ENCODE results near the gene TTC23. TPM values are rescaled to one million over a fixed set of nuclear protein-coding genes. Genes with fewer than 3 reads are reported as not detected.

The TTC23 gene
- total RNA-seq, 1 donor from 2014 or later = 7.8 TPM

DNA sequence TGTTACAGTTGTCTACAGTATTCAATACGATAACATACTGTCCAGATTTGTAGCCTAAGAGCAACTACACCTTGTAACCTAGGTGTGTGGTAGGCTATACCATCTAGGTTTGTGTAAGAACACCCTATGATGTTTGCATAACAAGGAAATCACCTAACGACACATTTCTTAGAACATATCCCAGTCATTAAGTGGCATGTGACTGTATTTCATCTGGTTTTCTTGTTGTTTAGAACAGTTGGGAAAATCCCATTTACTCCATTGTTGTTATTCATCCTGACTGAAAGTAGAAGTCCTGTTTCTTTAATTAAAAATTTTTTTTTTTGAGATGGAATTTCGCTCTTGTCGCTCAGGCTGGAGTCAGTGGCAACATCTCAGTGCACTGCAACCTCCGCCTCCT, 33.2 kb upstream of the TTC23 start:
- Mint-ChIP-seq H3K9me3 (ENCODE audit: unreplicated experiment) (no peaks in the 10 kb centered on the region), H3K4me1 (ENCODE audit: low read depth, unreplicated experiment) (no peaks in the 10 kb centered on the region), H3K27me3 (ENCODE audit: unreplicated experiment) (no peaks in the 10 kb centered on the region), H3K4me3 (ENCODE audit: unreplicated experiment) (no peak overlapping the region), H3K27ac (ENCODE audit: unreplicated experiment) (no peak overlapping the region), H3K36me3 (ENCODE audit: unreplicated experiment) (no peaks in the 10 kb centered on the region)
- DNase-seq = no peak
- TF ChIP-seq, protein P1, sequence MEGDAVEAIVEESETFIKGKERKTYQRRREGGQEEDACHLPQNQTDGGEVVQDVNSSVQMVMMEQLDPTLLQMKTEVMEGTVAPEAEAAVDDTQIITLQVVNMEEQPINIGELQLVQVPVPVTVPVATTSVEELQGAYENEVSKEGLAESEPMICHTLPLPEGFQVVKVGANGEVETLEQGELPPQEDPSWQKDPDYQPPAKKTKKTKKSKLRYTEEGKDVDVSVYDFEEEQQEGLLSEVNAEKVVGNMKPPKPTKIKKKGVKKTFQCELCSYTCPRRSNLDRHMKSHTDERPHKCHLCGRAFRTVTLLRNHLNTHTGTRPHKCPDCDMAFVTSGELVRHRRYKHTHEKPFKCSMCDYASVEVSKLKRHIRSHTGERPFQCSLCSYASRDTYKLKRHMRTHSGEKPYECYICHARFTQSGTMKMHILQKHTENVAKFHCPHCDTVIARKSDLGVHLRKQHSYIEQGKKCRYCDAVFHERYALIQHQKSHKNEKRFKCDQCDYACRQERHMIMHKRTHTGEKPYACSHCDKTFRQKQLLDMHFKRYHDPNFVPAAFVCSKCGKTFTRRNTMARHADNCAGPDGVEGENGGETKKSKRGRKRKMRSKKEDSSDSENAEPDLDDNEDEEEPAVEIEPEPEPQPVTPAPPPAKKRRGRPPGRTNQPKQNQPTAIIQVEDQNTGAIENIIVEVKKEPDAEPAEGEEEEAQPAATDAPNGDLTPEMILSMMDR (IDR thresholded peaks at IDR 0.05; ENCODE audit: partially characterized antibody, unreplicated experiment) = no peak

- Mint-ChIP-seq H3K4me3 (ENCODE audit: unreplicated experiment) (no peak overlapping the region), H3K27me3 (ENCODE audit: unreplicated experiment) (no peaks in the 10 kb centered on the region), H3K27ac (ENCODE audit: unreplicated experiment) (no peak overlapping the region), H3K36me3 (ENCODE audit: unreplicated experiment) (no peaks in the 10 kb centered on the region), H3K9me3 (ENCODE audit: unreplicated experiment) (no peaks in the 10 kb centered on the region), H3K4me1 (ENCODE audit: low read depth, unreplicated experiment) (no peaks in the 10 kb centered on the region)
- no peak for DNase-seq
- TF ChIP-seq, protein P1 (IDR thresholded peaks at IDR 0.05; ENCODE audit: partially characterized antibody, unreplicated experiment) = no peak
Measured at GRCh38 chr15:99282121-99282520, 32.7 kb upstream of the TTC23 start.

GRCh38 chr15:99279827-99280226, 30.4 kb upstream of the TTC23 start:
- Mint-ChIP-seq H3K4me1 (ENCODE audit: low read depth, unreplicated experiment) (peaks cover 5% of the 10 kb centered on the region), H3K4me3 (ENCODE audit: unreplicated experiment) (no peak overlapping the region), H3K27ac (ENCODE audit: unreplicated experiment) (no peak overlapping the region), H3K27me3 (ENCODE audit: unreplicated experiment) (no peaks in the 10 kb centered on the region), H3K9me3 (ENCODE audit: unreplicated experiment) (no peaks in the 10 kb centered on the region), H3K36me3 (ENCODE audit: unreplicated experiment) (no peaks in the 10 kb centered on the region)
- TF ChIP-seq, protein P1 (IDR thresholded peaks at IDR 0.05; ENCODE audit: partially characterized antibody, unreplicated experiment) = no peak
- no peak for DNase-seq

- DNase-seq = no peak
- Mint-ChIP-seq H3K27me3 (ENCODE audit: unreplicated experiment) (no peaks in the 10 kb centered on the region), H3K27ac (ENCODE audit: unreplicated experiment) (no peak overlapping the region), H3K4me3 (ENCODE audit: unreplicated experiment) (no peak overlapping the region), H3K36me3 (ENCODE audit: unreplicated experiment) (no peaks in the 10 kb centered on the region), H3K4me1 (ENCODE audit: low read depth, unreplicated experiment) (peaks cover 8% of the 10 kb centered on the region), H3K9me3 (ENCODE audit: unreplicated experiment) (no peaks in the 10 kb centered on the region)
- TF ChIP-seq, protein P1 (IDR thresholded peaks at IDR 0.05; ENCODE audit: partially characterized antibody, unreplicated experiment) = no peak
Measured at GRCh38 chr15:99279290-99279689, 29.9 kb upstream of the TTC23 start.

- TF ChIP-seq, protein P1 (IDR thresholded peaks at IDR 0.05; ENCODE audit: partially characterized antibody, unreplicated experiment) = no peak
- no peaks in the 10 kb centered on the region for H3K9me3 Mint-ChIP-seq (ENCODE audit: unreplicated experiment)
- peak overlapping the region; percentile 10 for H3K27ac Mint-ChIP-seq (ENCODE audit: unreplicated experiment)
- H3K4me3 Mint-ChIP-seq (ENCODE audit: unreplicated experiment) = no peak overlapping the region
- DNase-seq = no peak
- no peaks in the 10 kb centered on the region for H3K36me3 Mint-ChIP-seq (ENCODE audit: unreplicated experiment)
- no peaks in the 10 kb centered on the region for H3K27me3 Mint-ChIP-seq (ENCODE audit: unreplicated experiment)
- peaks cover 18% of the 10 kb centered on the region for H3K4me1 Mint-ChIP-seq (ENCODE audit: low read depth, unreplicated experiment)
Measured at GRCh38 chr15:99275525-99276128, 26.2 kb upstream of the TTC23 start.
